ENCODE measurements around the gene NXF1. TPM values are rescaled to one million over a fixed set of nuclear protein-coding genes. Genes with fewer than 3 reads are reported as not detected.

The NXF1 gene
- total RNA-seq, 1 experiment from 2014 or later = 69.0 TPM

GRCh38 chr11:62835336-62835735 is 30.1 kb upstream of the NXF1 start:
- no peak overlapping the region for H3T11ph ChIP-seq (ENCODE audit: low read length)
- H3K18ac ChIP-seq (ENCODE audit: insufficient read length, low read depth, low read length) = no peak overlapping the region
- H3K4me3 Mint-ChIP-seq = peak overlapping the region in 1 of 2 experiments; percentile 34; a peak in 2 of 5 replicates
- H3K4ac ChIP-seq (ENCODE audit: low read depth, low read length) = no peak overlapping the region
- H2BK120ac ChIP-seq (ENCODE audit: low read depth, low read length, poor library complexity, severe bottlenecking) = no peak overlapping the region
- H3K9ac ChIP-seq (ENCODE audit: extremely low read depth, insufficient read length, low read length) = no peak overlapping the region
- no peak overlapping the region for H2BK15ac ChIP-seq (ENCODE audit: low read depth, low read length)
- peaks cover 0 to 4% of the 10 kb centered on the region in 2 experiments; a peak in 3 of 5 replicates for H3K9me3 Mint-ChIP-seq
- no peak overlapping the region for H2BK12ac ChIP-seq (ENCODE audit: insufficient read length, low read depth, low read length)
- H4K8ac ChIP-seq (replicated peaks; ENCODE audit: insufficient read length, low read depth, low read length) = no peak overlapping the region
- peaks cover 11% of the 10 kb centered on the region; the same call in 1 of the 2 replicates for H3K79me2 ChIP-seq (ENCODE audit: insufficient read depth, low read length)
- no peak overlapping the region for H4K91ac ChIP-seq (ENCODE audit: insufficient read length, low read depth, low read length)
- WGBS (ENCODE audit: extremely low coverage, insufficient read length, low lambda C conversion rate) = no CpG with 5 or more reads among the region's 8 CpGs
- no peak overlapping the region for H4K5ac ChIP-seq (ENCODE audit: insufficient read length, low read depth, low read length)
- H2BK20ac ChIP-seq (ENCODE audit: low read depth, low read length, poor library complexity, severe bottlenecking) = no peak overlapping the region
- no peak overlapping the region for H2AK5ac ChIP-seq (ENCODE audit: insufficient read length, low read length)
- no peaks in the 10 kb centered on the region; the same call in 1 of the 2 replicates for H3K27me3 Mint-ChIP-seq (ENCODE audit: low read depth)
- peaks cover 19 to 33% of the 10 kb centered on the region in 2 experiments for H3K4me1 Mint-ChIP-seq
- no peaks in the 10 kb centered on the region for H3K4me1 ChIP-seq (ENCODE audit: insufficient read depth, low read length)
- H3K36me3 Mint-ChIP-seq (ENCODE audit: insufficient read depth in 1 of 3, low read depth in 3 of 3) = peaks cover 35 to 58% (median 54%) of the 10 kb centered on the region in 3 experiments
- no peak for DNase-seq
- peaks cover 3% of the 10 kb centered on the region for H3K79me1 ChIP-seq (ENCODE audit: insufficient read depth, low read depth, low read length, poor library complexity, severe bottlenecking)
- H3K14ac ChIP-seq (ENCODE audit: insufficient read depth, low read length) = no peak overlapping the region
- H3K23me2 ChIP-seq (ENCODE audit: insufficient read length, low read depth, low read length, poor library complexity, severe bottlenecking) = peaks cover 19% of the 10 kb centered on the region
- no peaks in the 10 kb centered on the region for H3K27me3 ChIP-seq (ENCODE audit: insufficient read depth, low read length)
- no peak for TF ChIP-seq CTCF (conservative IDR thresholded peaks at IDR 0.05)
- H2AFZ ChIP-seq (ENCODE audit: low read length) = no peak overlapping the region
- H4K20me1 ChIP-seq (ENCODE audit: control insufficient read depth, insufficient read depth, insufficient read length) = no peaks in the 10 kb centered on the region
- H3K27ac Mint-ChIP-seq = no peak overlapping the region; a peak in 1 of 7 replicates
- no peak overlapping the region for H2BK5ac ChIP-seq (ENCODE audit: insufficient read length, low read length)
- H3K9me3 ChIP-seq (ENCODE audit: control insufficient read depth, low read depth, low read length) = no peaks in the 10 kb centered on the region
- H3K4me2 ChIP-seq (ENCODE audit: insufficient read depth, insufficient read length, low read length) = no peak overlapping the region
- no peak overlapping the region for H3K23ac ChIP-seq (ENCODE audit: insufficient read length, low read depth, low read length)
- no peak overlapping the region for H3K56ac ChIP-seq (ENCODE audit: insufficient read length, low read depth, low read length)
- H3K27ac ChIP-seq (ENCODE audit: insufficient read length, low read depth, low read length) = no peak overlapping the region
